HepG2 (cell line): Measurements from ENCODE around the gene KCNIP4. TPM values are rescaled to one million over a fixed set of nuclear protein-coding genes. Genes with fewer than 3 reads are reported as not detected.

Experiments used
- ATAC-seq: fragments of 200-7000 bp; cut with Tn5 transposase; 3 replicates; pipeline ENCODE4 v1.9.1; 2020; ENCODE audit warnings: mild to moderate bottlenecking, moderate library complexity
- BruUV-seq: library from RNA; stranded (reverse); fragments of 400-500 nt; replicated peaks from 2 replicates; lab custom pipeline; 2021; lab: Mats Ljungman, UMichigan
- CTCF ChIA-PET: fragments of 300-600 bp; formaldehyde crosslinking; extraction: SDS; loops from one replicate; lab custom pipeline; 2021; ENCODE audit warnings: low total read pairs, inconsistent platforms, low intra/inter-chr PET ratio; lab: Yijun Ruan, JAX
- POLR2A ChIA-PET: fragments of 350-600 bp; sonication (Branson Sonifier 250); formaldehyde crosslinking; loops from one replicate; lab custom pipeline; 2020; ENCODE audit warnings: antibody characterized with exemption, inconsistent platforms; lab: Yijun Ruan, JAX
- DNase-seq: peaks from one replicate; pipeline ENCODE4 v3.0.0-alpha.2; 2015; ENCODE audit warnings: low spot score
- FAIRE-seq: peaks from 3 replicates; lab custom pipeline; 2011; peaks lifted over from hg19 to GRCh38; lab: Jason Lieb, UNC
- H2AFZ ChIP-seq: one replicate; pipeline ENCODE4 v1.6.1; 2011; ENCODE audit warnings: low read length, inconsistent platforms
- H3K27ac ChIP-seq: fragments of 300-600 bp; 3 replicates; pipeline ENCODE4 v1.8.0; 2011; ENCODE audit warnings: mixed run types, mild to moderate bottlenecking, mixed read lengths, low read length, inconsistent platforms; ENCODE audit not compliant: insufficient read depth; ENCODE audit errors: extremely low read length
- H3K27me3 ChIP-seq, 2 experiments: fragments of 200-600 bp in 1 of 2; 2 replicates in 1 of 2; 3 replicates in 1 of 2; pipeline versions ENCODE4 v1.6.0 to v1.8.0; 2011; ENCODE audit warnings: low read length in 2 of 2, mild to moderate bottlenecking in 2 of 2, moderate library complexity in 2 of 2, inconsistent platforms in 1 of 2; ENCODE audit not compliant: insufficient read depth in 2 of 2, control insufficient read depth in 1 of 2
- H3K36me3 ChIP-seq, 2 experiments: fragments of 200-600 bp in 1 of 2; replicated peaks in 1 of 2; 2 replicates in 1 of 2; 3 replicates in 1 of 2; pipeline versions ENCODE4 v1.5.1 to v1.8.0; 2011; ENCODE audit warnings: low read length in 2 of 2, inconsistent platforms in 1 of 2; ENCODE audit not compliant: insufficient read depth in 2 of 2, control insufficient read depth in 1 of 2
- H3K4me1 ChIP-seq: 2 replicates; pipeline ENCODE4 v1.5.1; 2012; ENCODE audit warnings: low read length, inconsistent platforms; ENCODE audit not compliant: insufficient read depth
- H3K4me2 ChIP-seq: 2 replicates; pipeline ENCODE4 v1.6.0; 2011; ENCODE audit warnings: low read depth, low read length, inconsistent platforms
- H3K4me3 ChIP-seq, 3 experiments: fragments of 200-600 bp in 1 of 3; sonication (generic), shearing (Covaris generic) in 1 of 3; replicated peaks in 1 of 3; 2 replicates each; pipeline ENCODE4 v1.5.1; 2011 to 2016; ENCODE audit warnings: low read length in 3 of 3, inconsistent platforms in 2 of 3, low read depth in 2 of 3, mild to moderate bottlenecking in 2 of 3, control low read depth in 1 of 3, mixed read lengths in 1 of 3; ENCODE audit not compliant: insufficient read depth in 1 of 3
- H3K79me2 ChIP-seq: one replicate; pipeline ENCODE4 v1.6.1; 2011; ENCODE audit warnings: low read length, inconsistent platforms; ENCODE audit not compliant: insufficient read depth
- H3K9ac ChIP-seq: 2 replicates; pipeline ENCODE4 v1.6.0; 2011; ENCODE audit warnings: mild to moderate bottlenecking, low read depth, low read length, inconsistent platforms; ENCODE audit not compliant: insufficient read depth
- H3K9me3 ChIP-seq: 2 replicates; pipeline ENCODE4 v1.5.1; 2012; ENCODE audit warnings: mild to moderate bottlenecking, low read length
- H4K20me1 ChIP-seq: 2 replicates; pipeline ENCODE4 v1.6.0; 2011; ENCODE audit warnings: inconsistent platforms, mild to moderate bottlenecking, low read length, moderate library complexity; ENCODE audit not compliant: insufficient read depth
- ATRX ChIP-seq: sonication (generic); formaldehyde crosslinking; IDR thresholded peaks from 2 replicates; pipeline ENCODE4 v1.4.0; 2020; ENCODE audit warnings: missing genetic modification reagents, borderline replicate concordance
- CREM ChIP-seq, 2 experiments: sonication (generic) in 1 of 2; formaldehyde crosslinking in 1 of 2; IDR thresholded peaks; 2 replicates each; pipeline versions ENCODE4 v1.4.0 to v1.6.1; 2016 to 2020; ENCODE audit warnings: antibody characterized with exemption in 1 of 2, mild to moderate bottlenecking in 1 of 2, missing genetic modification reagents in 1 of 2
- HDAC6 ChIP-seq: fragments of 200-600 bp; sonication (generic); IDR thresholded peaks from 2 replicates; pipeline ENCODE4 v1.7.0; 2017; ENCODE audit warnings: mild to moderate bottlenecking, antibody characterized with exemption, low read length, low read depth
- REL ChIP-seq: sonication (generic); formaldehyde crosslinking; conservative IDR thresholded peaks from 2 replicates; pipeline ENCODE4 v1.8.0; 2022; ENCODE audit warnings: mild to moderate bottlenecking, missing genetic modification reagents, moderate library complexity
- SMC3 ChIP-seq: IDR thresholded peaks from 2 replicates; pipeline ENCODE4 v1.6.1; 2011; ENCODE audit warnings: low read length, improper control_type of control experiment
- SNAPC2 ChIP-seq: sonication (generic); formaldehyde crosslinking; IDR thresholded peaks from 2 replicates; pipeline ENCODE4 v1.8.1; 2022; ENCODE audit warnings: mild to moderate bottlenecking, missing genetic modification reagents
- SRSF9 ChIP-seq: fragments of 200-400 bp; formaldehyde crosslinking; IDR thresholded peaks from 2 replicates; pipeline ENCODE4 v1.6.1; 2018; ENCODE audit warnings: borderline replicate concordance, mild to moderate bottlenecking, low read depth, low read length; ENCODE audit not compliant: insufficient read depth, poor library complexity, severe bottlenecking
- WGBS: methylation state at CpG from one replicate; pipeline ENCODE4 v1.1.6; 2017; ENCODE audit warnings: low lambda C conversion rate; 5-methylcytosine and 5-hydroxymethylcytosine counted together
- in situ Hi-C: cut with HindIII; loops from 2 replicates; pipeline ENCODE4 v1.10.0; 2017; ENCODE audit warnings: low pct_unique_long_range_greater_than_20kb; ENCODE audit not compliant: extremely low pct_ligation_motif_present
- intact Hi-C: fragments of 100-400 bp; cut with micrococcal nuclease; formaldehyde crosslinking; loops from one replicate; pipeline ENCODE4 v1.10.0; 2022; ENCODE audit not compliant: unreplicated experiment
- polyA plus RNA-seq, 8 experiments: library from polyadenylated mRNA; depleted of rRNA in 3 of 8; stranded (reverse) in 7 of 8; unstranded in 1 of 8; fragments of >200 nt; fragmentation: Illumina TruSeq in 4 of 8; extraction: Trizol in 4 of 8; gene quantifications; 2 replicates each; pipeline versions ENCODE4 v1.2.1 to v1.2.3, GENCODE V29; 2011 to 2016; ENCODE audit warnings: low read depth in 4 of 8, missing spikeins in 1 of 8, mixed read lengths in 1 of 8; ENCODE audit not compliant: insufficient read depth in 1 of 8
- total RNA-seq, 5 experiments: library from RNA; depleted of rRNA; stranded (reverse); fragments of >200 nt; fragmentation: Illumina TruSeq; extraction: Trizol; gene quantifications; 2 replicates each; pipeline ENCODE4 v1.2.3, GENCODE V29; 2016; ENCODE audit warnings: low read depth in 1 of 5
- TF ChIP-seq, protein P1 (sequence below): sonication (generic); formaldehyde crosslinking; IDR thresholded peaks from 2 replicates; pipeline ENCODE4 v1.8.0; 2022; ENCODE audit warnings: low read depth, missing genetic modification reagents
- TF ChIP-seq, protein P2 (sequence below): sonication (generic); formaldehyde crosslinking; IDR thresholded peaks from 2 replicates; pipeline ENCODE4 v1.9.0; 2022; ENCODE audit warnings: low read depth, missing genetic modification reagents
- TF ChIP-seq, protein P3 (sequence below): sonication (generic); formaldehyde crosslinking; IDR thresholded peaks from 2 replicates; pipeline ENCODE4 v1.5.0; 2020; ENCODE audit warnings: missing genetic modification reagents
- TF ChIP-seq, protein P4 (sequence below): IDR thresholded peaks from 2 replicates; pipeline ENCODE4 v1.6.1; 2016; ENCODE audit warnings: missing compliant biosample characterization, missing genetic modification reagents, borderline replicate concordance

Gene KCNIP4
- total and polyA plus RNA-seq, 2 of the 13 experiments (the other 11 are each of a cell fraction or from before 2014, with no cell fraction given): 0.09 TPM; not detected in 1

DNA sequence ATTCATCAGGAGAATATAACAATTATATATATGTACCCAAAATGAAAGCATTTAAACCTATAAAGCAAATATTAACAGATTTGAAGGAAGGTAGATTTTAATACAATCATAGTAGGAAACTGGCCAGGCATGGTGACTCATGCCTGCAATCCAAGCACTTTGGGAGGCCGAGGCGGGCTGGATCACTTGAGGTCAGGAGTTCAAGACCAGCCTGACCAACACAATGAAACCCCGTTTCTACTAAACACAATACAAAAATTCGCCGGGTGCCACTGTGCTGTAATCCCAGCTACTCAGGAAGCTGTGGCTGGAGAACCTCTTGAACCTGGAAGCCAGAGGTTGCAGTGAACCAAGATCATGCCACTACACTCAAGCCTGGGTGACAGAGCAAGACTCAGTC is 118.3 kb downstream of the KCNIP4 start:
- H3K4me3 ChIP-seq: no peak overlapping the region
- intact Hi-C loops: no loop called here
- POLR2A ChIA-PET: no interaction called here

More for the DNA sequence above, 118.3 kb downstream of the KCNIP4 start:
- H3K79me2 ChIP-seq: no peaks in the 10 kb centered on the region
- no peaks in the 10 kb centered on the region for H3K27me3 ChIP-seq
- no peak overlapping the region for H3K4me2 ChIP-seq
- no peak for ATAC-seq
- FAIRE-seq: no peak
- no peak for DNase-seq
- 0% methylated on average over 4 of the region's 5 CpGs for WGBS
- in situ Hi-C loops: no loop called here
- H3K27ac ChIP-seq: no peak overlapping the region
- H3K4me1 ChIP-seq: no peaks in the 10 kb centered on the region
- H2AFZ ChIP-seq: no peak overlapping the region
- H4K20me1 ChIP-seq: no peaks in the 10 kb centered on the region
- no TSS peak for BruUV-seq
- no peaks in the 10 kb centered on the region for H3K36me3 ChIP-seq
- no peak overlapping the region for H3K9ac ChIP-seq
- CTCF ChIA-PET: no interaction called here
- no peak for TF ChIP-seq REL
- no peak for TF ChIP-seq SRSF9
- TF ChIP-seq, protein P1, sequence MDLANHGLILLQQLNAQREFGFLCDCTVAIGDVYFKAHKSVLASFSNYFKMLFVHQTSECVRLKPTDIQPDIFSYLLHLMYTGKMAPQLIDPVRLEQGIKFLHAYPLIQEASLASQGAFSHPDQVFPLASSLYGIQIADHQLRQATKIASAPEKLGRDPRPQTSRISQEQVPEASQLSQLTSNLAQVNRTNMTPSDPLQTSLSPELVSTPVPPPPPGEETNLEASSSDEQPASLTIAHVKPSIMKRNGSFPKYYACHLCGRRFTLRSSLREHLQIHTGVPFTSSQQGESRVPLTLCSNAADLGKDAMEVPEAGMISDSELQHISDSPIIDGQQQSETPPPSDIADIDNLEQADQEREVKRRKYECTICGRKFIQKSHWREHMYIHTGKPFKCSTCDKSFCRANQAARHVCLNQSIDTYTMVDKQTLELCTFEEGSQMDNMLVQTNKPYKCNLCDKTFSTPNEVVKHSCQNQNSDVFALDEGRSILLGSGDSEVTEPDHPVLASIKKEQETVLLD (CRISPR knock-in tag): no peak
- TF ChIP-seq SNAPC2 (CRISPR knock-in tag): no peak
- TF ChIP-seq, protein P2, sequence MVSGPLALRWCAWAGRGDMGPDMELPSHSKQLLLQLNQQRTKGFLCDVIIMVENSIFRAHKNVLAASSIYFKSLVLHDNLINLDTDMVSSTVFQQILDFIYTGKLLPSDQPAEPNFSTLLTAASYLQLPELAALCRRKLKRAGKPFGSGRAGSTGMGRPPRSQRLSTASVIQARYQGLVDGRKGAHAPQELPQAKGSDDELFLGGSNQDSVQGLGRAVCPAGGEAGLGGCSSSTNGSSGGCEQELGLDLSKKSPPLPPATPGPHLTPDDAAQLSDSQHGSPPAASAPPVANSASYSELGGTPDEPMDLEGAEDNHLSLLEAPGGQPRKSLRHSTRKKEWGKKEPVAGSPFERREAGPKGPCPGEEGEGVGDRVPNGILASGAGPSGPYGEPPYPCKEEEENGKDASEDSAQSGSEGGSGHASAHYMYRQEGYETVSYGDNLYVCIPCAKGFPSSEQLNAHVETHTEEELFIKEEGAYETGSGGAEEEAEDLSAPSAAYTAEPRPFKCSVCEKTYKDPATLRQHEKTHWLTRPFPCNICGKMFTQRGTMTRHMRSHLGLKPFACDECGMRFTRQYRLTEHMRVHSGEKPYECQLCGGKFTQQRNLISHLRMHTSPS (CRISPR knock-in tag): no peak
- no peak for TF ChIP-seq ATRX
- TF ChIP-seq, protein P3, sequence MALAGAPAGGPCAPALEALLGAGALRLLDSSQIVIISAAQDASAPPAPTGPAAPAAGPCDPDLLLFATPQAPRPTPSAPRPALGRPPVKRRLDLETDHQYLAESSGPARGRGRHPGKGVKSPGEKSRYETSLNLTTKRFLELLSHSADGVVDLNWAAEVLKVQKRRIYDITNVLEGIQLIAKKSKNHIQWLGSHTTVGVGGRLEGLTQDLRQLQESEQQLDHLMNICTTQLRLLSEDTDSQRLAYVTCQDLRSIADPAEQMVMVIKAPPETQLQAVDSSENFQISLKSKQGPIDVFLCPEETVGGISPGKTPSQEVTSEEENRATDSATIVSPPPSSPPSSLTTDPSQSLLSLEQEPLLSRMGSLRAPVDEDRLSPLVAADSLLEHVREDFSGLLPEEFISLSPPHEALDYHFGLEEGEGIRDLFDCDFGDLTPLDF: no peak
- TF ChIP-seq HDAC6: no peak
- no peak for TF ChIP-seq SMC3
- TF ChIP-seq, protein P4, sequence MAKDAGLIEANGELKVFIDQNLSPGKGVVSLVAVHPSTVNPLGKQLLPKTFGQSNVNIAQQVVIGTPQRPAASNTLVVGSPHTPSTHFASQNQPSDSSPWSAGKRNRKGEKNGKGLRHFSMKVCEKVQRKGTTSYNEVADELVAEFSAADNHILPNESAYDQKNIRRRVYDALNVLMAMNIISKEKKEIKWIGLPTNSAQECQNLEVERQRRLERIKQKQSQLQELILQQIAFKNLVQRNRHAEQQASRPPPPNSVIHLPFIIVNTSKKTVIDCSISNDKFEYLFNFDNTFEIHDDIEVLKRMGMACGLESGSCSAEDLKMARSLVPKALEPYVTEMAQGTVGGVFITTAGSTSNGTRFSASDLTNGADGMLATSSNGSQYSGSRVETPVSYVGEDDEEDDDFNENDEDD (CRISPR knock-in tag): no peak
- TF ChIP-seq CREM (IDR thresholded peaks at IDR 0.05): no peak
- TF ChIP-seq CREM (CRISPR knock-in tag; IDR thresholded peaks at IDR 0.05): no peak
- H3K9me3 ChIP-seq: no peaks in the 10 kb centered on the region
